H1 (cell line): ENCODE measurements around the gene PTF1A. TPM values are rescaled to one million over a fixed set of nuclear protein-coding genes. Genes with fewer than 3 reads are reported as not detected.

Source experiments
- CTCF ChIA-PET: fragments of 300-600 bp; sonication (Branson Sonifier 250); formaldehyde crosslinking; loops from one replicate; lab custom pipeline; 2021; ENCODE audit not compliant: partially characterized antibody; lab: Charles Lee
- POLR2A ChIA-PET: fragments of 300-600 bp; sonication (Branson Sonifier 250); formaldehyde crosslinking; loops from one replicate; lab custom pipeline; 2021; ENCODE audit warnings: inconsistent platforms; ENCODE audit not compliant: partially characterized antibody; lab: Charles Lee
- DNase-seq, 2 experiments: peaks; one replicate each; pipeline versions ENCODE4 v3.0.0 to v3.0.0-alpha.2; 2010 to 2022; ENCODE audit warnings: low spot score in 2 of 2, low read depth in 1 of 2, mixed read lengths in 1 of 2
- FAIRE-seq: peaks from 2 replicates; lab custom pipeline; 2011; peaks lifted over from hg19 to GRCh38; lab: Jason Lieb, UNC
- H2AFZ ChIP-seq: 2 replicates; pipeline ENCODE4 v1.8.1; 2012; ENCODE audit warnings: low read length, inconsistent platforms
- H2AK5ac ChIP-seq: 2 replicates; pipeline ENCODE4 v1.6.1; 2013; ENCODE audit warnings: low read depth, low read length
- H2BK120ac ChIP-seq: replicated peaks from 2 replicates; pipeline ENCODE3; 2013; ENCODE audit warnings: low read depth, low read length, inconsistent platforms
- H2BK12ac ChIP-seq: 2 replicates; pipeline ENCODE4 v1.6.1; 2013; ENCODE audit warnings: low read depth, low read length
- H2BK15ac ChIP-seq: 2 replicates; pipeline ENCODE4 v1.6.1; 2013; ENCODE audit warnings: low read length
- H2BK20ac ChIP-seq: 2 replicates; pipeline ENCODE4 v1.6.1; 2013; ENCODE audit warnings: low read length
- H2BK5ac ChIP-seq: 2 replicates; pipeline ENCODE4 v1.6.1; 2013; ENCODE audit warnings: low read depth, low read length
- H3K14ac ChIP-seq: 2 replicates; pipeline ENCODE4 v1.6.1; 2013; ENCODE audit warnings: inconsistent platforms; ENCODE audit not compliant: insufficient read length
- H3K18ac ChIP-seq: 2 replicates; pipeline ENCODE4 v1.6.1; 2013; ENCODE audit warnings: low read length; ENCODE audit errors: extremely low read depth
- H3K23ac ChIP-seq: 2 replicates; pipeline ENCODE4 v1.6.1; 2013; ENCODE audit warnings: inconsistent platforms; ENCODE audit not compliant: insufficient read length
- H3K23me2 ChIP-seq: 2 replicates; pipeline ENCODE4 v1.6.1; 2013; ENCODE audit warnings: low read depth, low read length
- H3K27ac ChIP-seq: 2 replicates; pipeline ENCODE4 v1.6.1; 2011; ENCODE audit warnings: low read depth, low read length, inconsistent platforms
- H3K27me3 ChIP-seq, 4 experiments: replicated peaks in 1 of 4; 1 replicate in 1 of 4; 2 replicates in 3 of 4; pipeline versions ENCODE4 v1.6.1 to v1.8.1; 2011 to 2013; ENCODE audit warnings: low read length in 3 of 4, mild to moderate bottlenecking in 3 of 4, inconsistent platforms in 2 of 4, mixed read lengths in 2 of 4, moderate library complexity in 1 of 4; ENCODE audit not compliant: control insufficient read depth in 3 of 4, insufficient read depth in 3 of 4; ENCODE audit errors: extremely low read depth in 1 of 4
- H3K36me3 ChIP-seq, 4 experiments: 2 replicates each; pipeline versions ENCODE4 v1.6.1 to v1.8.1; 2011 to 2013; ENCODE audit warnings: mild to moderate bottlenecking in 4 of 4, low read length in 3 of 4, moderate library complexity in 2 of 4, control low read depth in 1 of 4, inconsistent platforms in 1 of 4; ENCODE audit not compliant: insufficient read depth in 4 of 4, control insufficient read depth in 2 of 4
- H3K4ac ChIP-seq: replicated peaks from 2 replicates; pipeline ENCODE3; 2013; ENCODE audit warnings: low read length, low read depth, mixed read lengths, inconsistent platforms; ENCODE audit not compliant: insufficient read length
- H3K4me1 ChIP-seq, 4 experiments: replicated peaks in 1 of 4; 1 replicate in 1 of 4; 2 replicates in 3 of 4; pipeline versions ENCODE4 v1.6.1 to v1.8.1; 2011 to 2013; ENCODE audit warnings: low read length in 3 of 4, inconsistent platforms in 2 of 4, mixed read lengths in 1 of 4; ENCODE audit not compliant: insufficient read depth in 4 of 4, control insufficient read depth in 3 of 4
- H3K4me2 ChIP-seq, 2 experiments: 2 replicates each; pipeline versions ENCODE4 v1.6.1 to v1.8.1; 2011 to 2013; ENCODE audit warnings: low read depth in 2 of 2, low read length in 2 of 2, control low read depth in 1 of 2, inconsistent platforms in 1 of 2, mild to moderate bottlenecking in 1 of 2; ENCODE audit not compliant: insufficient read depth in 1 of 2
- H3K4me3 ChIP-seq, 4 experiments: fragments of 200-600, 300-600 bp in 1 of 4; sonication (generic), shearing (Covaris generic), sonication (Bioruptor Twin) in 1 of 4; 2 replicates each; pipeline versions ENCODE4 v1.5.1 to v1.8.1; 2011 to 2016; ENCODE audit warnings: low read length in 4 of 4, low read depth in 3 of 4, control low read depth in 2 of 4, inconsistent platforms in 2 of 4, mild to moderate bottlenecking in 2 of 4, mixed read lengths in 1 of 4, moderate library complexity in 1 of 4; ENCODE audit not compliant: insufficient read depth in 2 of 4; ENCODE audit errors: extremely low read depth in 1 of 4
- H3K56ac ChIP-seq: replicated peaks from 2 replicates; pipeline ENCODE3; 2013; ENCODE audit warnings: low read depth, mild to moderate bottlenecking, mixed read lengths, low read length, inconsistent platforms; ENCODE audit not compliant: insufficient read length
- H3K79me1 ChIP-seq: 2 replicates; pipeline ENCODE4 v1.6.1; 2013; ENCODE audit warnings: low read depth, low read length, control low read depth
- H3K79me2 ChIP-seq, 2 experiments: 2 replicates each; pipeline versions ENCODE4 v1.6.1 to v1.8.1; 2012 to 2013; ENCODE audit warnings: low read length in 2 of 2, mild to moderate bottlenecking in 2 of 2, inconsistent platforms in 1 of 2; ENCODE audit not compliant: insufficient read depth in 2 of 2, control insufficient read depth in 1 of 2
- H3K9ac ChIP-seq, 4 experiments: replicated peaks in 1 of 4; 1 replicate in 1 of 4; 2 replicates in 3 of 4; pipeline versions ENCODE4 v1.6.1 to v1.8.1; 2011 to 2013; ENCODE audit warnings: low read depth in 3 of 4, low read length in 3 of 4, control low read depth in 2 of 4, mild to moderate bottlenecking in 2 of 4, moderate library complexity in 2 of 4, inconsistent platforms in 1 of 4; ENCODE audit errors: extremely low read depth in 1 of 4
- H3K9me3 ChIP-seq, 2 experiments: 2 replicates each; pipeline versions ENCODE4 v1.6.1 to v1.8.1; 2012 to 2013; ENCODE audit warnings: mild to moderate bottlenecking in 2 of 2, moderate library complexity in 2 of 2, control low read depth in 1 of 2, inconsistent platforms in 1 of 2, low read depth in 1 of 2, low read length in 1 of 2, mixed read lengths in 1 of 2; ENCODE audit not compliant: insufficient read depth in 2 of 2
- H4K20me1 ChIP-seq, 2 experiments: replicated peaks in 1 of 2; 2 replicates each; pipeline versions ENCODE3 to v1.8.1; 2011 to 2013; ENCODE audit warnings: inconsistent platforms in 2 of 2, low read length in 2 of 2, mild to moderate bottlenecking in 1 of 2; ENCODE audit not compliant: insufficient read depth in 2 of 2, control insufficient read depth in 1 of 2
- H4K5ac ChIP-seq: 2 replicates; pipeline ENCODE4 v1.6.1; 2013; ENCODE audit warnings: low read length, low read depth, mixed read lengths, inconsistent platforms; ENCODE audit not compliant: insufficient read length
- H4K8ac ChIP-seq: 2 replicates; pipeline ENCODE4 v1.8.0; 2013; ENCODE audit warnings: mild to moderate bottlenecking, moderate library complexity, low read length, inconsistent platforms; ENCODE audit not compliant: insufficient read depth; ENCODE audit errors: extremely low read depth
- H4K91ac ChIP-seq: replicated peaks from 2 replicates; pipeline ENCODE3; 2013; ENCODE audit warnings: low read length, mixed read lengths, inconsistent platforms; ENCODE audit not compliant: insufficient read length
- CEBPB ChIP-seq: IDR thresholded peaks from 2 replicates; pipeline ENCODE4 v1.6.1; 2012; ENCODE audit warnings: low read depth, low read length
- CHD1 ChIP-seq: IDR thresholded peaks from 2 replicates; pipeline ENCODE4 v1.6.1; 2012; ENCODE audit warnings: low read depth, low read length, improper control_type of control experiment
- CTBP2 ChIP-seq: IDR thresholded peaks from 2 replicates; pipeline ENCODE4 v1.7.0; 2011; ENCODE audit warnings: borderline replicate concordance, mild to moderate bottlenecking, moderate library complexity, mixed read lengths, low read length; ENCODE audit not compliant: insufficient read depth, insufficient read length
- EZH2 ChIP-seq: fragments of 200-600 bp; sonication (generic); IDR thresholded peaks from 2 replicates; pipeline ENCODE4 v1.7.1; 2012; ENCODE audit warnings: low read depth, mild to moderate bottlenecking, moderate library complexity, low read length, inconsistent platforms; ENCODE audit not compliant: severe bottlenecking
- NRF1 ChIP-seq: IDR thresholded peaks from 2 replicates; pipeline ENCODE4 v1.6.1; 2011; ENCODE audit warnings: mild to moderate bottlenecking, low read depth, low read length, improper control_type of control experiment
- RBBP5 ChIP-seq: IDR thresholded peaks from 2 replicates; pipeline ENCODE4 v1.7.1; 2012; ENCODE audit warnings: low read depth, mild to moderate bottlenecking, inconsistent platforms, low read length, moderate library complexity, borderline replicate concordance
- RFX5 ChIP-seq: IDR thresholded peaks from 2 replicates; pipeline ENCODE4 v1.6.1; 2011; ENCODE audit warnings: low read depth, low read length, improper control_type of control experiment, borderline replicate concordance
- SUZ12 ChIP-seq: fragments of 200-600 bp; sonication (generic); IDR thresholded peaks from 2 replicates; pipeline ENCODE4 v1.6.1; 2012; ENCODE audit warnings: mild to moderate bottlenecking, inconsistent platforms, low read length, moderate library complexity, mixed read lengths
- WGBS, 2 experiments: shearing (Covaris generic) in 1 of 2; methylation state at CpG; one replicate each; pipeline versions ENCODE4 v1.1.6 to v1.1.7; 2013 to 2015; ENCODE audit warnings: low lambda C conversion rate in 2 of 2, mixed read lengths in 2 of 2, inconsistent platforms in 1 of 2, low coverage in 1 of 2, missing lambda C conversion rate in 1 of 2; ENCODE audit not compliant: insufficient replicate concordance in 2 of 2, insufficient coverage in 1 of 2, insufficient read length in 1 of 2; ENCODE audit errors: extremely low coverage in 1 of 2, missing lambda C conversion rate in 1 of 2; 5-methylcytosine and 5-hydroxymethylcytosine counted together
- polyA plus RNA-seq, 7 experiments: library from polyadenylated mRNA; depleted of rRNA in 3 of 7; stranded (reverse) in 5 of 7; unstranded in 2 of 7; fragments of >200 nt in 5 of 7; fragments of 200-250 nt in 2 of 7; gene quantifications; 1 replicate in 5 of 7; 2 replicates in 1 of 7; 4 replicates in 1 of 7; pipeline versions ENCODE4 v1.2.1 to v1.2.3, GENCODE V29; 2011 to 2013; ENCODE audit warnings: missing spikeins in 2 of 7, mixed read lengths in 2 of 7
- total RNA-seq: library from RNA; stranded (reverse); fragmentation: NEBNext Ultra II Directional; extraction: Animal tissue kit (Norgen Biotek cat#: 25700); gene quantifications from 2 replicates; pipeline ENCODE4 v1.2.1, GENCODE V29; 2021

The PTF1A gene
- total and polyA plus RNA-seq, 2 of the 8 experiments (the other 6 are each of a cell fraction or from before 2014, with no cell fraction given): not detected

- H3K4me3 ChIP-seq: peak overlapping the region; percentile 2 to 54 (median 29); a peak in 7 of 8 replicates
- POLR2A ChIA-PET: interaction anchor here (1.2 to 1.4 kb wide), 2 partner anchors 12 to 15 kb away, joined by 3 to 4 read pairs; no protein-coding TSS in a partner anchor
These were observed 17.8 kb upstream of the PTF1A start for GRCh38 chr10:23174074-23174976.

More at GRCh38 chr10:23174074-23174976, 17.8 kb upstream of the PTF1A start:
- Histone ChIP-seq H4K20me1 (peaks cover 8 to 11% of the 10 kb centered on the region in 2 experiments), H3K79me2 (no peaks in the 10 kb centered on the region), H4K8ac (0 out of 2 replicates have a peak overlapping the region, but pooled peaks have one; percentile 1), H3K9ac (no peak overlapping the region), H2BK20ac (no peak overlapping the region), H3K14ac (no peak overlapping the region), H3K18ac (peak overlapping the region; percentile 19; the same call in 1 of the 2 replicates), H2AK5ac (no peak overlapping the region), H3K56ac (no peak overlapping the region), H3K36me3 (peaks cover 0 to 4% (median 0%) of the 10 kb centered on the region in 4 experiments; a peak in 1 of 8 replicates), H3K4ac (no peak overlapping the region), H4K5ac (no peak overlapping the region), H2BK12ac (no peak overlapping the region), H3K4me2 (peak overlapping the region; percentile 57 to 76), H3K9me3 (no peaks in the 10 kb centered on the region), H2BK5ac (no peak overlapping the region), H3K23ac (no peak overlapping the region), H4K91ac (no peak overlapping the region), H3K27me3 (peaks cover 77 to 98% (median 95%) of the 10 kb centered on the region in 4 experiments), H2AFZ (no peak overlapping the region), H2BK15ac (no peak overlapping the region), H2BK120ac (no peak overlapping the region), H3K23me2 (peaks cover 2% of the 10 kb centered on the region; the same call in 1 of the 2 replicates), H3K79me1 (no peaks in the 10 kb centered on the region), H3K4me1 (peaks cover 2 to 10% (median 5%) of the 10 kb centered on the region in 4 experiments; a peak in 6 of 7 replicates), H3K27ac (no peak overlapping the region)
- no peak for FAIRE-seq
- CTCF ChIA-PET: interaction anchor here (0.6 to 2.6 kb wide), 6 partner anchors 9 to 141 kb away, joined by 3 to 11 read pairs (median 6); no protein-coding TSS in a partner anchor
- TF ChIP-seq CHD1: no peak
- TF ChIP-seq NRF1: no peak
- peak; percentile 73 for TF ChIP-seq EZH2
- TF ChIP-seq RFX5: no peak
- TF ChIP-seq SUZ12: peak; percentile 95
- TF ChIP-seq RBBP5: no peak
- TF ChIP-seq CEBPB: no peak
- TF ChIP-seq CTBP2: peak; percentile 79
- WGBS, 2 experiments: 2% methylated on average over 29 of the region's 88 CpGs; no CpG with 5 or more reads in 1 of the 2 experiments
- peak in 1 of 2 experiments; percentile 64 for DNase-seq
